Kidney glomerular epithelial cell (primary cell): ENCODE measurements around the gene KDM2A.

ENCODE experiments used
- DNase-seq: peaks from one replicate; lab custom pipeline; 2025; lab: John Stamatoyannopoulos, UW

The KDM2A gene

GRCh38 chr11:67118801-67119584, at the start of gene KDM2A:
Gene KDM2A, plus strand, starts transcription at chr11:67119263. Its CDS starts 2,054 bp downstream, at chr11:67121317.
- DNase-seq, result peak; percentile 98

- DNase-seq, result no peak
These were observed 47.4 kb upstream of the KDM2A start for GRCh38 chr11:67071420-67072284.

GRCh38 chr11:67072295-67072694, 46.8 kb upstream of the KDM2A start:
- no peak for DNase-seq

GRCh38 chr11:67073908-67074307, 45.2 kb upstream of the KDM2A start:
- no peak for DNase-seq

- DNase-seq, result no peak
These were observed 42.9 kb upstream of the KDM2A start for GRCh38 chr11:67076202-67076601.

GRCh38 chr11:67079065-67079705, 39.9 kb upstream of the KDM2A start:
- DNase-seq, result no peak

- DNase-seq, result no peak
These were observed 36.8 kb upstream of the KDM2A start for GRCh38 chr11:67082071-67082791.

- no peak for DNase-seq
These were observed 35.2 kb upstream of the KDM2A start for GRCh38 chr11:67083786-67084366.

- DNase-seq, result no peak
These were observed 33.4 kb upstream of the KDM2A start for GRCh38 chr11:67085617-67086016.

GRCh38 chr11:67090717-67091116, 28.3 kb upstream of the KDM2A start:
- no peak for DNase-seq

- DNase-seq, result no peak
These were observed 23.9 kb upstream of the KDM2A start for GRCh38 chr11:67095214-67095507.

GRCh38 chr11:67098799-67099429, 20.1 kb upstream of the KDM2A start:
- no peak for DNase-seq

GRCh38 chr11:67099831-67100324, 19.2 kb upstream of the KDM2A start:
- DNase-seq, result no peak

- no peak for DNase-seq
These were observed 16.4 kb upstream of the KDM2A start for GRCh38 chr11:67102664-67103063.

GRCh38 chr11:67105964-67106363, 13.1 kb upstream of the KDM2A start:
- DNase-seq, result no peak

GRCh38 chr11:67111261-67111660, 7.8 kb upstream of the KDM2A start:
- DNase-seq, result no peak

GRCh38 chr11:67113231-67113721, 5.8 kb upstream of the KDM2A start:
- DNase-seq, result no peak

- DNase-seq, result no peak
These were observed 4.7 kb upstream of the KDM2A start for GRCh38 chr11:67114275-67114896.

GRCh38 chr11:67116758-67117105, 2.3 kb upstream of the KDM2A start:
- DNase-seq, result no peak

- no peak for DNase-seq
These were observed 1.9 kb upstream of the KDM2A start for GRCh38 chr11:67117176-67117575.
